ENCODE measurements around the gene HEXA.

The HEXA gene

DNA sequence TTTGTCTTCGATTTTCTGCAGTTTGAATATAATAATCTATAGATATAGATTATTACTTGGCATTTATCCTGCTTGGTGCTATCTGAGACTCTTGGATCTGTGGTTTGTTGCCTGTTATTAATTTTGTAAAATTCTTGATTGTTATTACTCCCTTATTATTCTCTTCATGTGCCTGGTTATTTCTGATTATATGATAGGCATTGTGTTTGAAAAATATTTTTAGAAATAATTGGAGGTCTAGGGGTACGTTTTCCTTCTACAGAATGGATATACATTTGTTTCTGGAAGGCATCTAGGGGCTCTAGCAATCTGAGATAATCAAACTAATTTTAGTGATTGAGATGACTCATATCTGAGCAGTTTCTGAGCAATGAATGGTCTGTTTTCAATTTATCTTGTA is 41.0 kb downstream of the HEXA start:
- Histone ChIP-seq H3K4me3 (ENCODE audit: low read depth, low read length) (no peak overlapping the region), H3K9me3 (ENCODE audit: control insufficient read depth, insufficient read depth, low read depth, low read length) (no peaks in the 10 kb centered on the region), H3K36me3 (ENCODE audit: control insufficient read depth in 2 of 2, insufficient read depth in 1 of 2, low read length in 2 of 2) (no peaks in the 10 kb centered on the region), H3K4me1 (ENCODE audit: control insufficient read depth, insufficient read depth, low read length) (peaks cover 2% of the 10 kb centered on the region; the same call in 1 of the 2 replicates), H3K27ac (ENCODE audit: extremely low read depth, low read depth, low read length) (no peak overlapping the region)
- ChIA-PET CTCF (no interaction called here), POLR2A (no interaction called here)
- TF ChIP-seq, protein P1, sequence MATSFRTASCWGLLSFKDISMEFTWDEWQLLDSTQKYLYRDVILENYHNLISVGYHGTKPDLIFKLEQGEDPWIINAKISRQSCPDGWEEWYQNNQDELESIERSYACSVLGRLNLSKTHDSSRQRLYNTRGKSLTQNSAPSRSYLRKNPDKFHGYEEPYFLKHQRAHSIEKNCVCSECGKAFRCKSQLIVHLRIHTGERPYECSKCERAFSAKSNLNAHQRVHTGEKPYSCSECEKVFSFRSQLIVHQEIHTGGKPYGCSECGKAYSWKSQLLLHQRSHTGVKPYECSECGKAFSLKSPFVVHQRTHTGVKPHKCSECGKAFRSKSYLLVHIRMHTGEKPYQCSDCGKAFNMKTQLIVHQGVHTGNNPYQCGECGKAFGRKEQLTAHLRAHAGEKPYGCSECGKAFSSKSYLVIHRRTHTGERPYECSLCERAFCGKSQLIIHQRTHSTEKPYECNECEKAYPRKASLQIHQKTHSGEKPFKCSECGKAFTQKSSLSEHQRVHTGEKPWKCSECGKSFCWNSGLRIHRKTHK (tag by site-specific recombination; IDR thresholded peaks at IDR 0.05): peak; percentile 93
- TF ChIP-seq ZNF677 (tag by site-specific recombination; IDR thresholded peaks at IDR 0.05): no peak

DNA sequence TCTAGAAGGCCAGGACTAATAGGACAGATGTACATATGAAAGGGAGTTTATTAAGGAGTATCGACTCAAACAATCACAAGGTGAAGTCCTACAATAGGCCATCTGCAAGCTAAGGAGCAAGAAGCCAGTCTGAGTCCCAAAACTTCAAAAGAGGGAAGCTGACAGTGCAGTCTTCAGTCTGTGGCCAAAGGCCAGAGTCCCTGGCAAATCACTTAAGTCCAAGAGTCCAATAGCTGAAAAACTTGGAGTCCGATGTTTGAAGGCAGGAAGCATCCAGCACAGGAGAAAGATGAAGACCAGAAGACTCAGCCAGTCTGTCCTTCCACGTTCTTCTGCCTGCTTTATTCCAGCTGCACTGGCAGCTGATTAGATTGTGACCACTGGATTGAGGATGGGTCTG is 44.8 kb downstream of the HEXA start:
- POLR2A ChIA-PET: interaction anchor here (0.6 kb wide), 1 partner anchor 14 kb away, joined by 3 read pairs; no protein-coding TSS in a partner anchor

DNA sequence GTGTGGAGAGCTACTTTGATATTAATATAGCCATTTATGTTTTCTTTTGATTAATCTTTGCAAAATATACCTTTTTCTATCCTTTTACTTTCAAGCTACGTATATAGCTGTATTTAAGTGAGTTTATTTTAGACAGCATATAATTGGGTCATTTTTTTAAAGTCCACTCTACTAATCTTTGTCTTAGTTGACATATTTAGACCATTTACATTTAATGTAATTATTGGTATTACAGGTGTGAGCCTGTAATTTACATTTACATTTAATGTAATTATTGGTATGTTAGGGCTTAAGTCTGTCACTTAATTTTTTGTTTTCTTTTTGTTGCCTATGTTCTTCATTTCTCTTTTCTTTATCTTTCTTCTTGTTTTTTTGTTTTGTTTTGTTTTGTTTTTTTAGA is 52.1 kb downstream of the HEXA start:
- TF ChIP-seq ZNF214 (tag by site-specific recombination; IDR thresholded peaks at IDR 0.05; ENCODE audit: borderline replicate concordance): no peak
- TF ChIP-seq ZNF121 (tag by site-specific recombination; IDR thresholded peaks at IDR 0.05): 0 out of 2 replicates have a peak, but pooled peaks have one; percentile 14
- TF ChIP-seq ZNF629 (tag by site-specific recombination; IDR thresholded peaks at IDR 0.05): no peak
- TF ChIP-seq, protein P2, sequence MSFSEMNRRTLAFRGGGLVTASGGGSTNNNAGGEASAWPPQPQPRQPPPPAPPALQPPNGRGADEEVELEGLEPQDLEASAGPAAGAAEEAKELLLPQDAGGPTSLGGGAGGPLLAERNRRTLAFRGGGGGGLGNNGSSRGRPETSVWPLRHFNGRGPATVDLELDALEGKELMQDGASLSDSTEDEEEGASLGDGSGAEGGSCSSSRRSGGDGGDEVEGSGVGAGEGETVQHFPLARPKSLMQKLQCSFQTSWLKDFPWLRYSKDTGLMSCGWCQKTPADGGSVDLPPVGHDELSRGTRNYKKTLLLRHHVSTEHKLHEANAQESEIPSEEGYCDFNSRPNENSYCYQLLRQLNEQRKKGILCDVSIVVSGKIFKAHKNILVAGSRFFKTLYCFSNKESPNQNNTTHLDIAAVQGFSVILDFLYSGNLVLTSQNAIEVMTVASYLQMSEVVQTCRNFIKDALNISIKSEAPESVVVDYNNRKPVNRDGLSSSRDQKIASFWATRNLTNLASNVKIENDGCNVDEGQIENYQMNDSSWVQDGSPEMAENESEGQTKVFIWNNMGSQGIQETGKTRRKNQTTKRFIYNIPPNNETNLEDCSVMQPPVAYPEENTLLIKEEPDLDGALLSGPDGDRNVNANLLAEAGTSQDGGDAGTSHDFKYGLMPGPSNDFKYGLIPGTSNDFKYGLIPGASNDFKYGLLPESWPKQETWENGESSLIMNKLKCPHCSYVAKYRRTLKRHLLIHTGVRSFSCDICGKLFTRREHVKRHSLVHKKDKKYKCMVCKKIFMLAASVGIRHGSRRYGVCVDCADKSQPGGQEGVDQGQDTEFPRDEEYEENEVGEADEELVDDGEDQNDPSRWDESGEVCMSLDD (tag by site-specific recombination; IDR thresholded peaks at IDR 0.05): no peak
- no peak for TF ChIP-seq ZNF707 (tag by site-specific recombination; IDR thresholded peaks at IDR 0.05)
- H3K4me3 ChIP-seq (ENCODE audit: low read depth, low read length): no peak overlapping the region
- ChIA-PET CTCF (interaction anchor here (0.8 kb wide), 1 partner anchor 10 kb away, joined by 3 read pairs; no protein-coding TSS in a partner anchor), POLR2A (no interaction called here)
- H3K36me3 ChIP-seq (ENCODE audit: control insufficient read depth in 2 of 2, insufficient read depth in 1 of 2, low read length in 2 of 2): no peaks in the 10 kb centered on the region
- no peaks in the 10 kb centered on the region for H3K9me3 ChIP-seq (ENCODE audit: control insufficient read depth, insufficient read depth, low read depth, low read length)
- no peak overlapping the region for H3K27ac ChIP-seq (ENCODE audit: extremely low read depth, low read depth, low read length)
- H3K4me1 ChIP-seq (ENCODE audit: control insufficient read depth, insufficient read depth, low read length): peaks cover 5% of the 10 kb centered on the region; the same call in 1 of the 2 replicates

More for the DNA sequence above, 44.8 kb downstream of the HEXA start:
- no peak for TF ChIP-seq ZNF830 (tag by site-specific recombination; IDR thresholded peaks at IDR 0.05; ENCODE audit: low read depth)
- no peak for TF ChIP-seq ZBTB48 (tag by site-specific recombination; IDR thresholded peaks at IDR 0.05)
- no peak for TF ChIP-seq KLF7 (tag by site-specific recombination; IDR thresholded peaks at IDR 0.05; ENCODE audit: borderline replicate concordance)
- no peak for TF ChIP-seq ZBTB1 (tag by site-specific recombination; IDR thresholded peaks at IDR 0.05)
- no peaks in the 10 kb centered on the region for H3K4me1 ChIP-seq (ENCODE audit: control insufficient read depth, insufficient read depth, low read length)
- no peak overlapping the region for H3K4me3 ChIP-seq (ENCODE audit: low read depth, low read length)
- no peak overlapping the region for H3K27ac ChIP-seq (ENCODE audit: extremely low read depth, low read depth, low read length)
- CTCF ChIA-PET: interaction anchor here (0.9 to 1.4 kb wide), 2 partner anchors 17 to 202 kb away, joined by 3 to 4 read pairs; no protein-coding TSS in a partner anchor
- no peaks in the 10 kb centered on the region for H3K36me3 ChIP-seq (ENCODE audit: control insufficient read depth in 2 of 2, insufficient read depth in 1 of 2, low read length in 2 of 2)
- H3K9me3 ChIP-seq (ENCODE audit: control insufficient read depth, insufficient read depth, low read depth, low read length): no peaks in the 10 kb centered on the region

DNA sequence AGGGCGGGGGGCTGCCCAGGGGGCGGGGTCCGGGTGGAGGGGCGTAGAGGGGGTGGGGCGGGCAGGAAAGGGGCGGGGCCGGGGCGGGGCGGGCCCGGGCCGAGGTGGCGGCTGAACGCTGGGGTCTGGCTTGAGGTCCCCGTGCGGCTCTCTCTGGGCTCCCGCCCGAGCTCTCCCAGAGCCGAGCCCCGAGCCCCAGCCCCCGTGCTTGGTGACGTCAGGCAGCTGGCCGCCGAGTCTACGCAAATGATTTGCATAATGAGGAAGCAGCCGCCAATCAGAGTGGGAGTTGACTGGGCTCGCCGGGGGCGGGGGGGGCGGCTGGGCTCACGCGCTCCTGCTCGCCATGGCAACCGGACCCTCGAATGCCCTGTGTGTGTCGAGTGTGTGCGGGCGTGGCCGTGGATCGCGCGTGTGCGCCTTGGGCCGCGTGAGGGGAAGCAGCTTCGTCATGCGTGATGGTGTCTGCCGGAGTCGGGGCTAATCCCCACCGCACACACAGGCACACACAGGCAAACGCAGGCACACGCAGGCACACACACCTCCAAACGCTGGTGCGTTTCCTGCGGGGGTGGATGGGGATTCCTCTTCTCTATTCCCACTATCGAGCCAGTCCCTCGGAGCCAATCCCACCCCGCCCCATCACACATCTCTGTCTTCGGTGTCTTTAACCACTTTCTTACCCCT is 55.7 kb downstream of the HEXA start, which contains the start of gene CELF6:
Gene CELF6, minus strand, starts transcription at position 173 of the 687 bp plus-strand sequence. CDS start 283 bp downstream, outside the sequence.
- peaks cover 5% of the 10 kb centered on the region; the same call in 1 of the 2 replicates for H3K4me1 ChIP-seq (ENCODE audit: control insufficient read depth, insufficient read depth, low read length)
- no peak within 1 kb of the TSS for H3K27ac ChIP-seq (ENCODE audit: extremely low read depth, low read depth, low read length)
- POLR2A ChIA-PET: interaction anchor here (0.6 kb wide), 2 partner anchors 56 to 89 kb away, joined by 3 read pairs; partner anchors contain the start of genes HEXA and PKM
- H3K9me3 ChIP-seq (ENCODE audit: control insufficient read depth, insufficient read depth, low read depth, low read length): no peaks in the 10 kb centered on the region
- H3K36me3 ChIP-seq (ENCODE audit: control insufficient read depth in 2 of 2, insufficient read depth in 1 of 2, low read length in 2 of 2): no peaks in the 10 kb centered on the region
- CTCF ChIA-PET: interaction anchor here (1.0 to 1.1 kb wide), 2 partner anchors 7 to 23 kb away, joined by 3 to 4 read pairs; no protein-coding TSS in a partner anchor
- H3K4me3 ChIP-seq (ENCODE audit: low read depth, low read length): peak within 1 kb of the TSS; percentile 60
- TF ChIP-seq, protein P3, sequence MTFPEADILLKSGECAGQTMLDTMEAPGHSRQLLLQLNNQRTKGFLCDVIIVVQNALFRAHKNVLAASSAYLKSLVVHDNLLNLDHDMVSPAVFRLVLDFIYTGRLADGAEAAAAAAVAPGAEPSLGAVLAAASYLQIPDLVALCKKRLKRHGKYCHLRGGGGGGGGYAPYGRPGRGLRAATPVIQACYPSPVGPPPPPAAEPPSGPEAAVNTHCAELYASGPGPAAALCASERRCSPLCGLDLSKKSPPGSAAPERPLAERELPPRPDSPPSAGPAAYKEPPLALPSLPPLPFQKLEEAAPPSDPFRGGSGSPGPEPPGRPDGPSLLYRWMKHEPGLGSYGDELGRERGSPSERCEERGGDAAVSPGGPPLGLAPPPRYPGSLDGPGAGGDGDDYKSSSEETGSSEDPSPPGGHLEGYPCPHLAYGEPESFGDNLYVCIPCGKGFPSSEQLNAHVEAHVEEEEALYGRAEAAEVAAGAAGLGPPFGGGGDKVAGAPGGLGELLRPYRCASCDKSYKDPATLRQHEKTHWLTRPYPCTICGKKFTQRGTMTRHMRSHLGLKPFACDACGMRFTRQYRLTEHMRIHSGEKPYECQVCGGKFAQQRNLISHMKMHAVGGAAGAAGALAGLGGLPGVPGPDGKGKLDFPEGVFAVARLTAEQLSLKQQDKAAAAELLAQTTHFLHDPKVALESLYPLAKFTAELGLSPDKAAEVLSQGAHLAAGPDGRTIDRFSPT (tag by site-specific recombination; IDR thresholded peaks at IDR 0.05): peak; percentile 78
- TF ChIP-seq ZFP69B (tag by site-specific recombination; IDR thresholded peaks at IDR 0.05): peak; percentile 54
- peak; percentile 86 for TF ChIP-seq ZNF600 (tag by site-specific recombination; IDR thresholded peaks at IDR 0.05)
- TF ChIP-seq ZNF423 (tag by site-specific recombination; IDR thresholded peaks at IDR 0.05): no peak
- TF ChIP-seq, protein P1 (tag by site-specific recombination; IDR thresholded peaks at IDR 0.05): no peak
- TF ChIP-seq, protein P4, sequence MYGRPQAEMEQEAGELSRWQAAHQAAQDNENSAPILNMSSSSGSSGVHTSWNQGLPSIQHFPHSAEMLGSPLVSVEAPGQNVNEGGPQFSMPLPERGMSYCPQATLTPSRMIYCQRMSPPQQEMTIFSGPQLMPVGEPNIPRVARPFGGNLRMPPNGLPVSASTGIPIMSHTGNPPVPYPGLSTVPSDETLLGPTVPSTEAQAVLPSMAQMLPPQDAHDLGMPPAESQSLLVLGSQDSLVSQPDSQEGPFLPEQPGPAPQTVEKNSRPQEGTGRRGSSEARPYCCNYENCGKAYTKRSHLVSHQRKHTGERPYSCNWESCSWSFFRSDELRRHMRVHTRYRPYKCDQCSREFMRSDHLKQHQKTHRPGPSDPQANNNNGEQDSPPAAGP (tag by site-specific recombination; IDR thresholded peaks at IDR 0.05): peak; percentile 96
- TF ChIP-seq HOXA7 (CRISPR knock-in tag; IDR thresholded peaks at IDR 0.05; ENCODE audit: borderline replicate concordance): no peak

Measured in HEK293 (cell line).